ENCODE results near the gene UBE2H. TPM values are rescaled to one million over a fixed set of nuclear protein-coding genes. Genes with fewer than 3 reads are reported as not detected.

Gene UBE2H
- total RNA-seq, 1 experiment from 2014 or later, result 75.1 TPM

- Histone ChIP-seq H3T11ph (ENCODE audit: low read length) (no peak overlapping the region), H2AFZ (ENCODE audit: low read length) (no peak overlapping the region), H3K18ac (ENCODE audit: insufficient read length, low read depth, low read length) (no peak overlapping the region), H2BK120ac (ENCODE audit: low read depth, low read length, poor library complexity, severe bottlenecking) (no peak overlapping the region), H3K4ac (ENCODE audit: low read depth, low read length) (no peak overlapping the region), H3K9ac (ENCODE audit: extremely low read depth, insufficient read length, low read length) (peak overlapping the region; percentile 80), H2BK15ac (ENCODE audit: low read depth, low read length) (no peak overlapping the region), H2BK5ac (ENCODE audit: insufficient read length, low read length) (no peak overlapping the region), H4K20me1 (ENCODE audit: control insufficient read depth, insufficient read depth, insufficient read length) (no peaks in the 10 kb centered on the region), H3K27me3 (ENCODE audit: insufficient read depth, low read length) (no peaks in the 10 kb centered on the region), H3K79me2 (ENCODE audit: insufficient read depth, low read length) (peaks cover 27% of the 10 kb centered on the region; the same call in 1 of the 2 replicates), H3K79me1 (ENCODE audit: insufficient read depth, low read depth, low read length, poor library complexity, severe bottlenecking) (no peaks in the 10 kb centered on the region), H3K23ac (ENCODE audit: insufficient read length, low read depth, low read length) (no peak overlapping the region), H2AK5ac (ENCODE audit: insufficient read length, low read length) (no peak overlapping the region), H4K5ac (ENCODE audit: insufficient read length, low read depth, low read length) (no peak overlapping the region), H2BK12ac (ENCODE audit: insufficient read length, low read depth, low read length) (no peak overlapping the region), H2BK20ac (ENCODE audit: low read depth, low read length, poor library complexity, severe bottlenecking) (no peak overlapping the region), H3K23me2 (ENCODE audit: insufficient read length, low read depth, low read length, poor library complexity, severe bottlenecking) (peaks cover 25% of the 10 kb centered on the region), H3K56ac (ENCODE audit: insufficient read length, low read depth, low read length) (no peak overlapping the region), H3K27ac (ENCODE audit: insufficient read length, low read depth, low read length) (no peak overlapping the region), H3K9me3 (ENCODE audit: control insufficient read depth, low read depth, low read length) (no peaks in the 10 kb centered on the region), H3K14ac (ENCODE audit: insufficient read depth, low read length) (no peak overlapping the region), H4K91ac (ENCODE audit: insufficient read length, low read depth, low read length) (no peak overlapping the region), H3K4me2 (ENCODE audit: insufficient read depth, insufficient read length, low read length) (peak overlapping the region; percentile 97), H3K4me1 (ENCODE audit: insufficient read depth, low read length) (peaks cover 4% of the 10 kb centered on the region; the same call in 1 of the 2 replicates), H4K8ac (replicated peaks; ENCODE audit: insufficient read length, low read depth, low read length) (no peak overlapping the region)
- no peak for TF ChIP-seq CTCF (conservative IDR thresholded peaks at IDR 0.05)
- Mint-ChIP-seq H3K4me1 (peaks cover 27% of the 10 kb centered on the region in 2 experiments), H3K9me3 (no peaks in the 10 kb centered on the region; a peak in 1 of 5 replicates), H3K36me3 (ENCODE audit: insufficient read depth in 1 of 3, low read depth in 3 of 3) (peaks cover 3 to 7% (median 4%) of the 10 kb centered on the region in 3 experiments), H3K4me3 (no peak overlapping the region), H3K27ac (no peak overlapping the region; a peak in 1 of 7 replicates), H3K27me3 (ENCODE audit: low read depth) (no peaks in the 10 kb centered on the region)
- peak; percentile 32 for DNase-seq
- no CpG with 5 or more reads among the region's 8 CpGs for WGBS (ENCODE audit: extremely low coverage, insufficient read length, low lambda C conversion rate)
These were observed 1.3 kb downstream of the UBE2H start for GRCh38 chr7:129951226-129952085.
